Activated CD8-positive, alpha-beta memory T cell treated with anti-CD3 and anti-CD28 coated beads, Interleukin-2, amount 50 U/mL, for 1 hour (primary cell): ENCODE measurements around the gene MYBPC3.

Source experiments
- DNase-seq: peaks from one replicate; pipeline ENCODE4 v3.0.0-alpha.2; 2020; ENCODE audit errors: extremely low read depth

Gene MYBPC3

DNA sequence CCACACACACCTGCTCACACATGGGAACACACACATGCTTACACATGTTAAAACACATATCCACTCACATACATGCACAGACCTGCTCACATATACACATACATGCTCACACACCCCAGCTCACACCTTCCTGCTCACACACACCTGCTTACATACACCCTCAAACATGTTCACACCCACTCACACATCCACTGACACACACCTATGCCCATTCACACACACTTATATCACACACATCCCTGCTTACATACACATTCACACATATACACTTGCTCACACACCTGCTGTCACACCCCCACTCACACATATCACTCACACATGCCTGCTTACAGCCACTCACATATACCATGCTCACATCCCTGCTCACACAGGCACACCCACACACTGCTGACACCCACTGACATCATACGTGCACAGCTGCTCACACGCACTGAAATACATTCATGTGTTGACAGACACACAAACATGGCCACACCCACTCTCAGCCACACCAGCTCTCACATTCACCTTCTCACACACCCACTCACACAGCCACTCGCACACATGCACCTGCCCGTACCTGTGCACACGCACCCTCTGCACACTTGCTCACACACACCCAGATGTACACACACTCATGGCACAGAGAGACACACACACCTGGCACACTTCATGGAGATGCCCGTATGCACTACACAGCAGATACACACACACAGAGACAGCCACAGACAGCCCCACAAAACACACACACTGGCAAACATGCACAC, 5.7 kb upstream of the MYBPC3 start:
- no peak for DNase-seq

DNA sequence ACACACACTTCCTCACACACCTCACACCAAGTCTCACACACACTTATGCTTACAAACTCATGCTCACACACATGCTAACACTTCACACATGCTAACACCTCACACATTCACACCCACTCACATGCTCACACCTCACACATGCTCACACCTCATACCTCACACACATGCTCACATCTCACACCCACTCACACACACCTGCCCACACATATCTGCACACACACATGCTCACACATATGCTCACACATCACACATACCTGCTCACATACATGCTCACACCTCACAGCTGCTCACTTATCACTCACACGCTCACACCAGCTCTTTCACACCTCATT, 4.5 kb upstream of the MYBPC3 start:
- DNase-seq: no peak

DNA sequence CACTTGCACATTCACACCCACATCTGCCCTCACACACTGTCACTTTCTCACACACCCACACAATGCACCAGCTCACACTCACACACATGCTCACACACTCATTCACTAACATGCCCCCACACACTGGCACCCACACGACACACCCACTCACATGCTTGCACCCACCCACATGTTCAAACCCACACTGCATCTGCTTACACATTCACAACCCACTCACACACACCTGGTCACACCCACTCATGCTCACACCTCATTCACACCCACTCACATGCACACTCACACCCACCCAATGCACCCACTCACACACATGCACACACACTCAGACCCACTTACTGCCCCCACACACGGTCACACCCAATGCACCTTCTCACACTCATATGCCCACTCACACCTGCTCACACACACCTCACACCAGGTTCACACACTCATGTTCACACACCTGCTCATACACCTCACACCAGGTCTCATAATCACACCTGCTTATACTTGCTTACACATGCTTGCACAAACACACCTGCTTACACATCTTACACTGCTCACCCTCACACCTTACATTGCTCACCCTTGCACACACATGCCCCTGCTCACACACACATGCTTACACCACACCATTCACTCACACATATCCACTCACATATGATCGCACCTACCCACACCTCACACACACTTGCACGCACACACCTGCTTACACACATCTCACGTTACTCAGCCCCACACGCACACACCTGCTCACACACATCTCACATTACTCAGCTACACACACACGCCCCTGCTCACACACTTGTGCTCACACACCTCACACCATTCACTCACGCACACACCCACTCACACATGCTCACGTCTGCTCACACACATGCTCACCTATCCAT, 3.9 kb upstream of the MYBPC3 start:
- DNase-seq: no peak

DNA sequence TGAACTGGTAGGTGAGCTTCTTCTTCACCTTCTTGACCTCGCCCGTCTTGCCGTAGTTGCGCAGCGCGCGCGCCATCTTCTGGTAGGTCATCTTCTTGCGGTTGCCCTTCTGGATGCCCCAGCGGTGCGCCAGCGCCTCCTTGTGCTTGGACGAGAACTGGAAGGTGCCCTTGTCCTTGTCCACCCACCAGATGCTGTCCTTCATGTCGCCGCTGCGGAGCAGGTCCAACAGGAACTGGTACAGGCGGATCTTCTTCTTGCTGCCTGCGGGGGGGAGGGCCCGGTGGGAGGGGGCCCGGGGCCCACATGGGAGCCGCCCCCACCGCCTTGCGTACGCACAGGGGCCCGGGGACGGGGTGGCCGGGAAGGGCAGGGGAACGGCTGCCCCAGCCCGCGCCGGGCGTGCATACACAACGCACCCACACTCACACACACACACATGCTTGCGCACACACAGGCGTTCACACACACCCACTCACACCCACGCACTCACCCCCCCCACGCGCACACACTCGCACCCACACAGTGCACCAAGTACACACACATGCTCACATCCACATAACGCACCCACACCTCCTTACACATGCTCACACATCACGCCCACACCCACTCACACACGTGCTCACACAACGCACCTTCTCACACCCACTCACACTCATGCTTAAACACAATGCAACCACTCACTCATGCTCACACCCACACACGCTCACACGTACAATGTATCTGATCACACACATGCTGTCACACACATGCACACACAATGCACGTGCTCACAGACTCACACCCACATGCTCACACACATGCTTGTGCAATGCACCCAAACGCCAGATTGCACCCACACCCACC, 3.0 kb upstream of the MYBPC3 start:
- no peak for DNase-seq

DNA sequence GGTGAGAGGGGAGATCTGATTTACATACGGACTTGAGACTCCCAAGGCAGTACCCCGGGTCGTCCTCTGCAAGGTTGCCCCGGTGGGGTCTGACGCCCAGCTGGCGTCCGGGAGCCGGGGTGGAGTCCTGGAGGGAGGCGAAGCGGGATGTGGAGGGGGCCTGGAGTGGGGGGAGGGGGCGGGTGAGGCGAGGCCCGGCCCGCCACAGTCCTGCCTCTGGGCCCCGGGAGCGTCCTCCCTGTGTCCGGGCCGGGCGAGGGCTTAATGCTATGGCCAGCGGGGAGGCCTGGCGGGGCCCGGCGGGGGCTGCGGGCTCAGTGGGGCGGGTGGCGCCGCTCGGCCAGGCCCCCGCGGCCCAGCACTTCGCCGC, 2.4 kb upstream of the MYBPC3 start:
- DNase-seq: no peak

DNA sequence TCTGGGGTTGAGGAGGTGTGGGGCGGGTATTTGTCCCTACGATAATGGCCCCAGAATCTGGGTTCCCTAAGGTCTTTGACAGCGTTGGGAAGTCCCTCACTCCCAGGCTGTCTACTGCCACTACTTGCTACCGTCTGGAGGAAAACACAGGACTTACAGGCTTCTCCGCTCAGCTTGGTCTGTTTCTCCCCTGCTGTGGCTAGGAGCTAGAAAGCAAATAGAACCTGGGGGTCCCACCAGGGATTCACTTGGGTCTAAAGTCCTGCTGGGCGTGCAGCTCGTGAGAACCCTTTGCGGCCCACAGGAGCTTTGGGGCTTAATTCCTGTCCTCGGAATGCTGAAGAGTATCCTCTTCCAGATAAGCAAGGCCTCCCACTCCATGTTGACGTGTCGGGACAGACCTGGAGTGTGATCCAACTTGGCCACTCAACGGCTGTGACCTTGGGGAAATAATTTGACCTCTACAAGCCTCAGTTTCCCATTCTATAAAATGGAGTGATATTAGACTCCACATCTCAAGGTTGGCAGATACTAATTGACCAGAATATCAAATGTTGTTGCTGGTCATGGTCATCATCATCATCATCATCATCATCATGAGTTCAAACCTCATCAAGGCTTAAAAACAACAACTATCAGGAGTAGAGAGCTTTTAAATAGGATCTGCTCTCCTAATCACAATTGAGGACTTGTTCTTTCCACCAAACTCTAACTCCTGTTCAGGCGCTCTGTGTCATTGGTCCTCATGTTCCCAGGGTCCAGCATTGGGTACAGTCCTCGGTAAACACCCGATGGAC, 1.7 kb upstream of the MYBPC3 start:
- DNase-seq: no peak

DNA sequence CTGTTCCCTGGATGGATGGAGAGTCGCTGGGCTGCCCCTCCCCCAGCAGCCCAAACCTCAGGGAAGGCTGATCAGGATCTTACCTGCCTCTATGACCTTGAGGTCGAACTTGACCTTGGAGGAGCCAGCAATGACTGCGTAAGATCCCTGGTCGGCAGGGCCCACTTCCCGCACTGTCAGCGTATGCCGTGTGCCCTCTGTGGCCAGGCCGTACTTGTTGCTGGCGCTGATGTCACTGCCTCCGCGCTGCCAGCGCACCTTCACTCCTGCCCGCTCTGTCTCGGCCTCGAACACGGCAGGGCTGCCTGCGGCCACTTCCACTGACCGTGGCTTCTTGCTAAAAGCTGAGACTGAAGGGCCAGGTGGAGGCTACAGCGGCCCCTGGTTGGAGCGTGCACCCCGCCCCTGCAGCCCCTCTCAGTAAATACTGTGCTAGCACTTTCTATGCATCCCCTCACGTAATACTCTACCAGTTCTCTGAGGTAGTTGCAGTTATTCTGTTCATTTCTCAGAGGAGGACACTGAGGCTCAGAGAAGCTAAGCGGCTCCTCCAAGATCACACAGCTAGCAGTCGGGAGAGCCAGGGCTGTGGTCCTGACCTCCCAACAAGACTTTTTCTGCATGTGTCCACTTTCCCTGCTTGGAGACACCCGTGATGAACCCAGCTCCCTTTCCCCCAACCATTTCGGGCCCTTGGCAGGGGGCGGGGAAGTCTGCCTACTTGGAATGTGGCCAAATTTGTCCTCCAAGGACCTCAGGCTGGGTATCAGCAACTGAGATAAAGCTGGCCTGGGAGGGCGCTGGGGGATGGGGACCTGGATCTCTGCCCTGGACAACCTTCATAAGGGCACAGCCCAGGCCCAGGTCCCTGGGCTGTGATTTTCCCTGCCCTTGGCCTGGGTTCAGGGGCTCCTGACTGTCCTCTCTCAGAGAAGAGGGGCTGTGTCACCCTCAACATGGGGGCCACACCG, 1.1 kb downstream of the MYBPC3 start:
- no peak for DNase-seq

DNA sequence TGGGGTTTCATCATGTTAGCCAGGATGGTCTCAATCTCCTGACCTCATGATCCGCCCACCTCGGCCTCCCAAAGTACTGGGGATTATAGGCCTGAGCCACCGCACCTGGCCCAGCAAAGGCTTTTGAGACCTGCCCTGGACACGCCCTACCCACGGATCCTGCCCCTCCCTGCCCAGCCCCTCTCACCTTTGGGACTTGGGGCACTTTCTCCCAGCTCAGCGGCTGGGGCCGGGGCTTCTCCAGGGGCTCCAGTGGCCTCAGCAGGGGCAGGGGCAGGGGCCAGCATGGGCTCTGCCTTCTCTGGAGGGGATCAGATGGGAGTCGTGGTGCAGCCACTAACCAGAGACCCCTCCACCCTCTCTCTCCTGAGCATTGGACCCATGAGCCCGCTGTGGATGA, 2.2 kb downstream of the MYBPC3 start:
- no peak for DNase-seq

DNA sequence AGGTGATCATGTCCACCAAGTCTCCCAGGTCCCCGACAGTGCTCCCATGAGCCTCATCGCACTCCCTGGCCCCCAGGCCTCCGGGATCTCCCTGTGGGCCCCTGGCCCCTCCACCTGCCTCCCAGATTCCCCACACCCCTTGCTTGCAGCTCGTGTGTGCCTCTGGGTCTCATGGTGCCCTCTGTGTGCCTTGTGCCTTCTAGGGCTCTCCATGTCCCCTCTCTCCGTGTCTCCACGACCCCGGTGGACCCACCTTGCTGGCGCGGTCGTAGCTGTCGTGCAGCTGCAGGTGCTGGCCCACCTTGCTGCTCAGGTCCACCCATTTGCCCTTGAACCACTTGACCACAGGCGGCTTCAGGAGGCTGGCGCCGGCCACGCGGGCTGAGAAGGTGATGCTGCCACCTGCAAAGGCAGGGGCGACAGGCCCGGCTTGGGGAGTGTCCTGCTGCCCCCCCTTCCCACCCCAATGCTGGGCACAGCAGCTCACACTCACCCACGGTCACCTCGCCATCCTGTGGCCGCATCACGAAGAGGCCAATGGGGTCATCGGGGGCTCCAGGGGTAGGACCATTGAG, 2.9 kb downstream of the MYBPC3 start:
- no peak for DNase-seq

DNA sequence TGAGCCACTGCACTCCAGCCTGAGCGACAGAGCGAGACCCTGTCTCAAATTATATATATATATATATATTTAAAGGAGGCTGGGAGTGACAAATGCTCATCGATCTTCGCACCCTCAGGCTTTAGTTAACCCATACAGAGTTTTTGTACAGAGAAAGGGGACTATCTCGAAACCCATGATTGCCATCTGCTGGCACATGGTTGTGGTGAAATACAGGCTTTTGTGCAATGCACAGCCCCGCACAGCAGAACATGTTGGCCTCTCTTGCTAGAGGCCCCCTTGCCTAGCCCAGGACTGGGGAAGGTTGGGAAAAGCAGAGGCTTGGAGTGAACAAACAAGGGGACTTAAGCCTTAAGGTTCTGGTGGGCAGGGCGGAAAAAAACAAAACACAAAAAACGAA, 3.6 kb downstream of the MYBPC3 start:
- no peak for DNase-seq

DNA sequence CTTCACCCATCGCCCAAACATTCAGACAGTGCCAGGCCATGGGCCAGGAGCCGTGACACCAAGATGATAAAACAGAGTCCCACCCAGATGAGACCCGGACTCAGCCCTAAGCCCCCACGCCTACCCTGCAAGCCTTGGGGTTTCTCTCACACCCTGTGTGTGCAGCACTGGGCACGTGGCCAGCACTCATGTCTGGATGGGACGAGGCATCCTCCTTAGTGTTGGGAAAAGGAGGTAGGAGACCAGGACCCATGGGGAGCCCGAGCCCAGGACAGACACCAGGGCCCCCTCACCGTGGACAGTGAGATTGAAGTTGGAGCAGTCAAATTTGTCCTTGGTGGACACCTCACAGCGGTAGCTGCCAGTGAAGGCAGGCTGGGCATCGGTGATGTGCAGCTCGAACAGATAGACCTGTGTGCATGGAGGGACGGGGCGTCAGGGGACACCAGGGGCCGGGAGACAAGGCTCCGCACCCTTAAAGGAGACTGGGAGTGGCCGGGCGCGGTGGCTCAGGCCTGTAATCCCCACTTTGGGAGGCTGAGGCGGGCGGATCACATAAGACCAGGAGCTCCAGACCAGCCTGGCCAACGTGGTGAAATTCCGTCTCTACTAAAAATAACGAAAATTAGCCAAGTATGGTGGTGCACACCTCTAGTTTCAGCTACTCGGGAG, 4.2 kb downstream of the MYBPC3 start:
- no peak for DNase-seq

DNA sequence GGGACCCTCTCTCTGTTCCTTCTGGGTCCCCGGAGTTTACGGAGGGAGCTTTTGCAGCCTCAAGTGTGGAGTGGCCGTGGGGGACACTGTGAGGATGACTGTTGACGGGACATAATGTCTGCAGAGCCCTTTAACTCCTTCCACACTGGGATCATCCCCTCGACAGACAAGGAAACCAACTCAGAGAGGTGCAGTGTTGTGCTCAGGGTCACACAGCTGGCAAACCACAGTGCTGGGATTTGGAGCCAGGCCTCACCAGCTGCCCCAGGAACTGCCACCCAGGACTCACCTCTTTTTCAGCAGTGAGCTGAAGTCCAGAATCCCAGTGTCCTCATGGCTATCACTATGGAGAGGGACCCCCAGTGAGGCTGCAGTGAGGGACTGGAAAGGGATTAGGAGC, 5.4 kb downstream of the MYBPC3 start:
- no peak for DNase-seq

DNA sequence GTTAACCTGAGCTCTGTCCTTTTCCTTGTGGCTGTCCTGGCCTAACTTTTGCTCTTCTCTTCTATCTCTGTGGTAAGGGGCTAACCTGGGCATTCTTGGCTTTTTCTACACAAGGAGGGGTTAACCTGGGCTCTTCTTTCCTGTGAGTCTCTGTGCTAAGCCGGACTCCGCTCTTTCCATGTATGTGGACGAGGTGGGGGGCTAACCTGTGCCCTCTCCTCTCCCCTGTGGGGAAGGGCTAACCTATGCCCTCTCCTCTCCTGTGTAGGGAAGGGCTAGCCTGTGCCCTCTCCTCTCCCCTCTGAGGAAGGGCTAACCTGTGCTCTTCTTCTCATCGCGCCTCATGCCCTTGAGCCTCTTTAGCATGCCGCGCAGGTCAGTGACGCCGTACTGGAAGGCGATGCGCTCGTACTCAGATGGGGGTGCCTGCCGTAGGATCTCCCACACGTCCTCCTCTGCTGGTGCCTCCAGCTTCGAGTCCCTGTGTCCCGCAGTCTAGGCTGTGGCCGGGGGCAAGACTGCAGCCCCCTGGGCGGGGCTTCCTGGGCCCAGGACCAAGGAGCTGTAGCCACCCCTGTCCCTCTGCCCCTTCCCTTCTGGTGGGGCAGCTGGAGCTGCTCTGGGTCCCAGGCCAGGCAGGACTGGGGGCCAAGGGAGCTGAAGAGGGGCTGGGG, 6.5 kb downstream of the MYBPC3 start:
- DNase-seq: no peak

DNA sequence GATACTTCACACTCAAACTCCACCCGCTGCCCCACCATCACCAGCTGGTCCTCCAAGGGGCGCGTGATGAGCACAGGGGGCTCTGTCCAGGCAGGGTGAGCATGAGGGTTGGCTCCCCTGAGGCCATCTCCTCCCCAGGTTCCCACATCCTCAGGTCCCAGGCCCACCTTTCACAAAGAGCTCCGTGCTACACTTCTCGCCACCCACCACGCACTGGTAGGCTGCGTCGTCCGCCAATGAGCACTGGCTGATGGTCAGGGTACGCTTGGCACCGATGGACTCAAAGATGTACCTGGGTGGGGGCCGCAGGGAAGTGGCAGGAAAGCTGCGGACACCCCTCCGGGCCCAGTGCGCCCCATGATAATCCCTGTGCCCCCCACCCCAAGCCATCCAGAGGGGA, 9.6 kb downstream of the MYBPC3 start:
- DNase-seq: no peak

DNA sequence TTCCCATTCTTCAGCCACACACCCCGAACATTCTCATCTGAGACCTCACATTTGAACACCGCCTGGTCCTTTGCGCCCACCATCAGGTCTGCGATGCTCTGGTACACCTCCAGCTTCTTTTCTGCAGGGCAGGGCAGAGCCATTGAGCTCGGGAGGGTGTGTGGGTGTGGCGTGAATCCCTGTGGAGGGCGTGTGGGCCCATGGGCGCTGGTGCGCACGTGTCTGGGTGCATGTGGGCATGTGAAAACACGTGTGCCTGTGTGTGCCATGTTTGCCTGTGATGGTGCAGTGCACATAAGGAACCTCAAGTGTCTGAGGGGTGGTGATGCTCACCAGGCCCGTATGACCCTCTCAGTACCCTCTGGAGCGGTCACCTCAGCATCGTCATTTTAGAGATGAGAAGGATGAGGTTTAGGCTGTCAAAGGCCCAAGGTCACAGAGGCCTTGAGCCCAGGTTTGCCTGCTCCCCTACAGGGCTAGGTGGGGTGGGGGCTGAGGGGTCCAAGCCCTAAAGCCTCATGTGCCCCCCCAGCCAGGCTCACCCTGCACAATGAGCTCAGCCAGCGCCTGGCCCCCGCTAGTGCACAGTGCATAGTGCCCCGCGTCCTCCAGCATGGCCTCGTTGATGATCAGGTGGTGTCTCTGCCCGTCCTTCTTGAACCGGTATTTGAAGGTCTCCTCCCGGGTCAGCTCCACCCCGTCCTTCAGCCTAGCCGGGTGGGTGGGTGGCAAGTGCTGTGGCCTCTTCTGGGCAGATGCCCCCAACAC, 10.3 kb downstream of the MYBPC3 start:
- DNase-seq: no peak

DNA sequence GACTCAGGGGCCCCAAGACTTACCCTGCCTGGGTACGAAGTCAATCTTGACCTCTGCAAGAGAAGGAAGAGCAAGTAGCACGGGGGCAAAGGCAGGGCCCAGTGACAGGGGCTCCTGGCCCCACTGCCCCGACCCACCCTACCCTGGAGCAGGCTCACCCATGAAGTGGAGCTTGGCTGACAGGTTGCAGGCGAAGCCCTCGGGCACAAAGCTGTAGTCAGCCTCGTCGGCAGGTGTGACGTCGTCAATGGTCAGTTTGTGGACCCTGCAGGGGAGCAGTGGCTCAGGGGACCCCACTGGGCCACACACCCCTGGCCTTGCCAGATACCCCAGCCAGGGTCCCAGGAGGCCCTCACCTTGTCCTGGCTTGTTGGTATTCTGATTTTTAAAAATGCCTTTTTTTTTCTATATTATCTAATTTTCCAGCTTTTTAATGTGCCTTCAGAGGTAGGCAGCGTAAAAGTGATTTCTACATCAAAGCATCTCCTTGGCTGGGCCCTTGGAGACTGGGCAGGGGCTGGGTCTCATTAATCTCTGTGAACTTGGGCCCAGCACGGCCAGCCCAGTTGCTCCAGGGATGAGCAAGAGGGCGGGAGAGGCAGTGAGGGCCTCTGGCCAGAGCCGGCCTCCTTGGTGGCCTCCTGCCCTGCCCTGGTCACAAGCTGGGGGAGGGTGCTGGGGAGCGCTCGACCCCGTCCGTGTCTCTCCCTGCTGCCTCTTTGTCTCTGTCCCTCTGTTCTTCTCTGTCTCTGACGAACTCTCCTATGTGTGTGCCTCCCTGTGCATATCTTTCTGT, 11.3 kb downstream of the MYBPC3 start:
- DNase-seq: no peak

DNA sequence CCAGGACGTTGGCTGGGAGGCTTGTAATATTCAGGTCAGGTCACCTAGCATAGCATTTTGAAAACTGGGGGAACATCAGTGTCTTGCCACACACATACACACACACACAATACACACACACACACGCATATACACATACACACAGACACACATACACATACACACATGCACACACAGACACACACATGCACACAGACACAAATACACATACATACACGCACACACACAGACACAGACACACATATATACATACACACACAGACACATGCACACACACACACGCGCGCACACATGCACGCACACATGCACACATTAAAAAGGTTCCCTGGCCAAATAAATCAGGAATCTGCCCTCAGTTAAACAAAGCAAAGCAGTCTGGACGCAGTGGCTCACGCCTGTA, 12.5 kb downstream of the MYBPC3 start:
- no peak for DNase-seq
